AG10803 (cell line): ENCODE data around the gene ANKRD33B.

Experiments used
- DNase-seq: peaks from one replicate; pipeline ENCODE4 v3.0.0; 2010; ENCODE audit warnings: low read depth
- H3K4me3 ChIP-seq: 2 replicates; pipeline ENCODE4 v1.5.1; 2011; ENCODE audit warnings: mild to moderate bottlenecking, low read length, control low read depth
- TF ChIP-seq, protein P1 (sequence below): conservative IDR thresholded peaks from 2 replicates; pipeline ENCODE4 v1.5.1; 2011; ENCODE audit warnings: mild to moderate bottlenecking, low read length, control low read depth, inconsistent platforms

The ANKRD33B gene

GRCh38 chr5:10679336-10679988, 115.6 kb downstream of the ANKRD33B start:
- H3K4me3 ChIP-seq, result no peak overlapping the region
- TF ChIP-seq, protein P1, sequence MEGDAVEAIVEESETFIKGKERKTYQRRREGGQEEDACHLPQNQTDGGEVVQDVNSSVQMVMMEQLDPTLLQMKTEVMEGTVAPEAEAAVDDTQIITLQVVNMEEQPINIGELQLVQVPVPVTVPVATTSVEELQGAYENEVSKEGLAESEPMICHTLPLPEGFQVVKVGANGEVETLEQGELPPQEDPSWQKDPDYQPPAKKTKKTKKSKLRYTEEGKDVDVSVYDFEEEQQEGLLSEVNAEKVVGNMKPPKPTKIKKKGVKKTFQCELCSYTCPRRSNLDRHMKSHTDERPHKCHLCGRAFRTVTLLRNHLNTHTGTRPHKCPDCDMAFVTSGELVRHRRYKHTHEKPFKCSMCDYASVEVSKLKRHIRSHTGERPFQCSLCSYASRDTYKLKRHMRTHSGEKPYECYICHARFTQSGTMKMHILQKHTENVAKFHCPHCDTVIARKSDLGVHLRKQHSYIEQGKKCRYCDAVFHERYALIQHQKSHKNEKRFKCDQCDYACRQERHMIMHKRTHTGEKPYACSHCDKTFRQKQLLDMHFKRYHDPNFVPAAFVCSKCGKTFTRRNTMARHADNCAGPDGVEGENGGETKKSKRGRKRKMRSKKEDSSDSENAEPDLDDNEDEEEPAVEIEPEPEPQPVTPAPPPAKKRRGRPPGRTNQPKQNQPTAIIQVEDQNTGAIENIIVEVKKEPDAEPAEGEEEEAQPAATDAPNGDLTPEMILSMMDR, result no peak
- no peak for DNase-seq

DNA sequence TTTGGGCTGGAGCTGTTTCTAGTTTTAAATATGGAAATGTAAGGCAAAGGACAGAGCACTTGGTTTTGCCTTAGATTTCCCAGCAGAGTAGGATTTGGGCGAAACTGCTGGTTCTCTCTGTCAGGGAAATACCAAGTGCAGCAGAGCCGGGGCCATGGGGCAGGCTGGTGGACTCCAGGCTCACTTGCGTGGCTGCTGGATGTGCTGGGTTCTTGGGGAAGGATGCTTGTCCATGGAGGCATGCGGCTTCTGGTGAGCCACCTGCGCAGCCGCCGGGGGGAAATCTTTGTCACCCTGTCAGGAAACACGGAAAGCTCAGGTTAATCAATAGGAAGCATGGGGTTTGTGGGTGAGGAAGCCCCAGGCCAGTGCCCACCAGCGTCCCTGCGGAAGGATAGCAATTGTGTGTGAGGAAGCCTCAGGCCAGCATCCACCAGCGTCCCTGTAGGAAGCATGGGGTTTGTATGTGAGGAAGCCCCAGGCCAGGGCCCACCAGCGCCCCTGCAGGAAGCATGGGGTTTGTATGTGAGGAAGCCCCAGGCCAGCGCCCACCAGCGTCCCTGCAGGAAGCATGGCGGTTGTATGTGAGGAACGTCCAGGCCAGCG, 117.1 kb downstream of the ANKRD33B start:
- TF ChIP-seq, protein P1, result no peak
- H3K4me3 ChIP-seq, result no peak overlapping the region

GRCh38 chr5:10681731-10682679, 118.1 kb downstream of the ANKRD33B start:
- DNase-seq, result no peak
- H3K4me3 ChIP-seq, result no peak overlapping the region
- TF ChIP-seq, protein P1, result no peak

More for the DNA sequence above, 117.1 kb downstream of the ANKRD33B start:
- DNase-seq, result no peak

GRCh38 chr5:10682801-10683525, 119.1 kb downstream of the ANKRD33B start:
- TF ChIP-seq, protein P1, result no peak
- DNase-seq, result no peak
- H3K4me3 ChIP-seq, result no peak overlapping the region

GRCh38 chr5:10684303-10685086, 120.6 kb downstream of the ANKRD33B start:
- DNase-seq, result no peak
- no peak overlapping the region for H3K4me3 ChIP-seq
- TF ChIP-seq, protein P1, result no peak

GRCh38 chr5:10685115-10685521, 121.2 kb downstream of the ANKRD33B start:
- TF ChIP-seq, protein P1, result no peak
- no peak overlapping the region for H3K4me3 ChIP-seq
- DNase-seq, result no peak
